VCaP (cell line): ENCODE results near the gene SLC2A8.

ENCODE experiments used
- H3K27ac ChIP-seq: fragments of 450-650 bp; 2 replicates; pipeline ENCODE4 v1.5.1; 2017
- TF ChIP-seq, protein P1 (sequence below): fragments of 450-650 bp; conservative IDR thresholded peaks from 2 replicates; pipeline ENCODE4 v1.5.1; 2017; ENCODE audit warnings: mild to moderate bottlenecking, moderate library complexity

SLC2A8 gene

DNA sequence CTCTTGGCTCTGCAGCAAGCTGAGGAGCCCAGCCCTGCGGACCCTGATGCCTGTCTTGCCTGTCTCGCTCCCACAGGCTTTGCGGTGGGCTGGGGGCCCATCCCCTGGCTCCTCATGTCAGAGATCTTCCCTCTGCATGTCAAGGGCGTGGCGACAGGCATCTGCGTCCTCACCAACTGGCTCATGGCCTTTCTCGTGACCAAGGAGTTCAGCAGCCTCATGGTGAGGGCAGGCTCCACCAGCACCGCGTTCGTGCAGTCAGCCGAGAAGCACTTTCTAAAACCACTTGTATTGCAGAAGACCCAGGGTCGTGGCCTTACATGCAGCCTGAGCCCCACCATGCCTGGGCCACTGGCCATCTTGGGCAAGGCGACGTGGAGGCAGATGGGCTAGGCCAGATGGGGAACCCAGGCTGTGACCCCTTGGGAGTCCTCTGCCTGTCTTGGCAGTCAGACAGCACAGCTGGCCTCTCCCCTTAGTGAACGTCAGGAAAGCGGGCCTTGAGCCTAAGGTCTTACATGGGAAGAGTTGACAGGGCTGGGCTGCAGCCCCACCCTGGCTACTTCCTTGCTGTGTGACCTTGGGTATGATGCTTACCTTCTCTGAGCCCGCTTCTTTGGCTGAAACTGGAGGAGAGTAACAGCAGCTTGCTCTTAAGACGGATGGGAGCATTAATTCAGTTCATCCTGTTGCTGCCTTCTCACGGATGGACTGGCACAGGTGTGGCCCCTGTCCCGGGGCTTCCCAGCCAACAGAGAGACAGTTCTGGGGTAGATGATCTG, 8.6 kb downstream of the SLC2A8 start:
- TF ChIP-seq, protein P1, sequence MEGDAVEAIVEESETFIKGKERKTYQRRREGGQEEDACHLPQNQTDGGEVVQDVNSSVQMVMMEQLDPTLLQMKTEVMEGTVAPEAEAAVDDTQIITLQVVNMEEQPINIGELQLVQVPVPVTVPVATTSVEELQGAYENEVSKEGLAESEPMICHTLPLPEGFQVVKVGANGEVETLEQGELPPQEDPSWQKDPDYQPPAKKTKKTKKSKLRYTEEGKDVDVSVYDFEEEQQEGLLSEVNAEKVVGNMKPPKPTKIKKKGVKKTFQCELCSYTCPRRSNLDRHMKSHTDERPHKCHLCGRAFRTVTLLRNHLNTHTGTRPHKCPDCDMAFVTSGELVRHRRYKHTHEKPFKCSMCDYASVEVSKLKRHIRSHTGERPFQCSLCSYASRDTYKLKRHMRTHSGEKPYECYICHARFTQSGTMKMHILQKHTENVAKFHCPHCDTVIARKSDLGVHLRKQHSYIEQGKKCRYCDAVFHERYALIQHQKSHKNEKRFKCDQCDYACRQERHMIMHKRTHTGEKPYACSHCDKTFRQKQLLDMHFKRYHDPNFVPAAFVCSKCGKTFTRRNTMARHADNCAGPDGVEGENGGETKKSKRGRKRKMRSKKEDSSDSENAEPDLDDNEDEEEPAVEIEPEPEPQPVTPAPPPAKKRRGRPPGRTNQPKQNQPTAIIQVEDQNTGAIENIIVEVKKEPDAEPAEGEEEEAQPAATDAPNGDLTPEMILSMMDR, result no peak
- H3K27ac ChIP-seq, result peak overlapping the region; percentile 98

DNA sequence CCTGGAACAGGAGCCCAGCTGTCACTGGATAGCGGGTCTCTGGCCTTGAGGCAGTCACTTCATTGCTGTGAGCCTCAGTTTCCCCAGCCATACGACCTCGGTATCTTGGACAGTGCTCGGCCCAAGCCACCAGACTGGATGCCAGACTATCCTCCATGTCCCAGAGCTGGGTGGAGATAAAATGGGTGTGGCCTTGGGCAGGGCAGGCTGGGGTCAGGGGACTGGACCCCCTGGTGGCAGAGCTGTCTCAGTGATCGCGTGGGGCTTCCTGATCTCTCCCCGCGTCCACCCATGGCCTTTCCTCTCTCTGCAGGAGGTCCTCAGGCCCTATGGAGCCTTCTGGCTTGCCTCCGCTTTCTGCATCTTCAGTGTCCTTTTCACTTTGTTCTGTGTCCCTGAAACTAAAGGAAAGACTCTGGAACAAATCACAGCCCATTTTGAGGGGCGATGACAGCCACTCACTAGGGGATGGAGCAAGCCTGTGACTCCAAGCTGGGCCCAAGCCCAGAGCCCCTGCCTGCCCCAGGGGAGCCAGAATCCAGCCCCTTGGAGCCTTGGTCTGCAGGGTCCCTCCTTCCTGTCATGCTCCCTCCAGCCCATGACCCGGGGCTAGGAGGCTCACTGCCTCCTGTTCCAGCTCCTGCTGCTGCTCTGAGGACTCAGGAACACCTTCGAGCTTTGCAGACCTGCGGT, 10.0 kb downstream of the SLC2A8 start:
- H3K27ac ChIP-seq, result peak overlapping the region; percentile 98
- TF ChIP-seq, protein P1, result no peak

DNA sequence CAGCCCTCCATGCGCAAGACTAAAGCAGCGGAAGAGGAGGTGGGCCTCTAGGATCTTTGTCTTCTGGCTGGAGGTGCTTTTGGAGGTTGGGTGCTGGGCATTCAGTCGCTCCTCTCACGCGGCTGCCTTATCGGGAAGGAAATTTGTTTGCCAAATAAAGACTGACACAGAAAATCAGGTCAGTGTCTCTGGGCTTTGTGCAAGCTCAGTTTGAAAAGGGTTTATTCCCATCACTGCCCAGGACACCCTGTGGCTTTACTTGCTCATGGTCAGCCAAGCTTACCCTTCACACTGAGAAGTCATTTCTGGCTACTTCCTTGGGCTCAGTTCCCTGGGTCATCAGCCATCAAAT, 10.5 kb downstream of the SLC2A8 start:
- peak overlapping the region; percentile 98 for H3K27ac ChIP-seq
- TF ChIP-seq, protein P1, result no peak

DNA sequence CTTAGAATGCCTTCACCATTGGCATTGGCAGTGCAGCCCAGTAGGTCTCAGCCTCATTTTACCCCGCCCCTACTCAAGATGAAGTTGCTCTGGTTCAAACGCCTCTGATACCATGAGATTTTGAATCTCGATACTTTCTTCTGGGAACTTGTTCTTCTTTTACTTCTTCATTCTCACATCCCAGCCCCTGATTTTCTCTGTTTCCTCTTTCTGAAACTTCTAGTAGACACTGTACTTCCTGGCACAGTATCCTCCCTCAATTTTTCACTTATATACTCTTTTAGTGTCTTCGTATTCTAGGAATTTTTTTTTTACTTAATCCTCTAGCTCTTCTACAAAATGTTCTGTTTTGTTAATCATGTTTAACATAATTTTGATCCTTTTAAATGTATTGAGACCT, 14.2 kb downstream of the SLC2A8 start:
- TF ChIP-seq, protein P1, result no peak
- no peak overlapping the region for H3K27ac ChIP-seq

DNA sequence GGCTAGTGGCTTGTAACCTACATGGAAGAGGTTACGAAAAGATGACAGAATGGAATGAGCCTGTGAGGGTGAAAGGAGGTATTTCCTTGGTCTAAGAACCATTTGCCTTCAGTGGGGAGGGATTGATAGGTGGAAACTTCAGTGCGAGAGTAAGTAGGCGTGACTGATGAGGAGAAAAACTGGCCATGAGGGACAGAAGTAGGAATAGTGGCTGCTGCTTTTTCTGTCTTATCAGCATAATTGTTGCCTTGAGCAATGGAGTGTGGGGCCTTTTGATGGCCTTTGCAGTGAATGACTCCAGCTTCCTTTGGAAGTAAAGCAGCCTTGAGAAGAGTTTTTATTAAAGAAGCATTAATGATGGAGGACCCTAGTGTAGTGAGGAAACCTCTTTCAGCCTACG, 18.2 kb downstream of the SLC2A8 start:
- no peak overlapping the region for H3K27ac ChIP-seq
- TF ChIP-seq, protein P1, result no peak

DNA sequence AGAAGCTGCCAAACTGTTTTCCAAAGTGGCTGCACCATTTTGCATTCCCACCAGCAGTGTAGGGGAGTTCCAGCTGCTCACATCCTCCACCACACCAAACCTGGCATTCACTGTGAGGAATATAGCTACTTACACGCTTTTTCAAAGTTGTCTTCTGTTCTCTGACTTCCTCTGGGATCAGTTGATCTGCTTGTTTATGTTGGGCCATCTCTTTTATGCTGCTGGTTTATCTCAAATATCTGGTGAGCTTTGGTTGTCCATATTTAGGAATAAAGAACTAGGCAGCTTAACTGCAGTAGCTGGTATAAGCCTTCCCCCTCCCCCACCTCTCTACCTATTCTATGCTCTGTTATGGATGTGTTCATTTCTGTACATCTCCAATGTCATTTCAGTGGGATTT, 18.7 kb downstream of the SLC2A8 start:
- TF ChIP-seq, protein P1, result no peak
- no peak overlapping the region for H3K27ac ChIP-seq

DNA sequence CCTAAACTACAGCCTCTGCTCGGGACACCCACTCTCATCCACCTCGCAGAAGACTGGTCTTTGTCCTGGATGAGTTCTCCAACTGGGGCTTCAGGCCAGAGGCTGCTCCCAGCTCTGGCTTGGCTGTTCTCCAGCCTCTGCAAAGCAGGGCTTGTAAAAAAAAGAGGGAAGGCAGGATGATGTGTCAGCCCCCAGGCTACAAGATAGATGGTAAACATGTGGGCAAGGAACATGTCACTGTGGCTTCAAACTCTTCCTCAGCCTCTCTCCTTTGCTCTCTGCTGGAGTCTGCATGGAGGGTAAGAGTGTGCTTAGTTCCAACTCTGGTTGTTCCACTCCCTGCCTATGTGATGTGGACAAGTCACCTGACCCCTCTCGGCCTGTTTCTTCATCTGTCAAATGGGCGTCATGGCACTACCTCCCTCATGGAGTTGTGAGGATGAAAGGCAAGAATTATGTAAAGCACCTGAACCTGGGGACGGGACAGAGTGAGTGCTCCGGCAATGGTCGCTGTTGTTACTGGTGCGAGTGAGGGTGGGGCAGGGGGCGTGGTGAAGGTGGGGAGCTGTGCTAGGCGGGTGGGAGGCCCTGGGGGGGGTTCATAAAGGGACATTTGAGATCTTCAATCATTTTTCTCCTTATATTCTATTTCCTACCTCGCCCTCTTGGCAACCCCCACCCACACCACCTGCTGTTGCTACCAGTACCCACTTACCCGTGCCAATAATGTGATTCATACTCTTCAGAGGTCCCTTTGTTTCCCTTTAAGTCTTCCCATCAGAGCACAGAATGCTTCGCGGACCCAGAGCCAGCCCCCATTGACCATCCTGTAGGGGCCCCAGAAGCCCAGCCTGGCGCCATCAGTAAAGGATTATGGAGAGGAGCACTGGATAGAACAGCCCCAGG, 20.4 kb downstream of the SLC2A8 start:
- TF ChIP-seq, protein P1, result no peak
- no peak overlapping the region for H3K27ac ChIP-seq
